GM20000 (cell line): ENCODE data around the gene SLC9C1.
"Not testable (repeated sequence)": the region's sequence is repeated elsewhere in the genome, so short reads cannot be mapped to it uniquely, and the experiment has no call there.

ENCODE experiments used
- DNase-seq: peaks from one replicate; pipeline ENCODE4 v3.0.0; 2012; ENCODE audit warnings: low spot score
- CTCF ChIP-seq: IDR thresholded peaks from 2 replicates; pipeline ENCODE4 v1.5.1; 2012; ENCODE audit warnings: mild to moderate bottlenecking, control low read depth; ENCODE audit errors: extremely low read depth, missing control alignments

SLC9C1 gene

GRCh38 chr3:112187300-112187699 is 106.7 kb downstream of the SLC9C1 start:
- DNase-seq, result peak; percentile 33
- TF ChIP-seq CTCF, result no peak

GRCh38 chr3:112185423-112186035 is 108.5 kb downstream of the SLC9C1 start:
- DNase-seq, result not testable (repeated sequence)

GRCh38 chr3:112175646-112176045 is 118.4 kb downstream of the SLC9C1 start:
- DNase-seq, result no peak
- no peak for TF ChIP-seq CTCF

- TF ChIP-seq CTCF, result no peak
- no peak for DNase-seq
Measured at GRCh38 chr3:112175037-112175436, 119.0 kb downstream of the SLC9C1 start.

- DNase-seq, result no peak
- no peak for TF ChIP-seq CTCF
Measured at GRCh38 chr3:112171144-112171543, 122.9 kb downstream of the SLC9C1 start.

- no peak for TF ChIP-seq CTCF
- DNase-seq, result no peak
Measured at GRCh38 chr3:112170046-112170445, 124.0 kb downstream of the SLC9C1 start.

- no peak for TF ChIP-seq CTCF
- peak; percentile 58 for DNase-seq
Measured at GRCh38 chr3:112167758-112168157, 126.3 kb downstream of the SLC9C1 start.

- TF ChIP-seq CTCF, result no peak
- no peak for DNase-seq
Measured at GRCh38 chr3:112149136-112149535, 144.9 kb downstream of the SLC9C1 start.
